HuH-7 (cell line): Measurements from ENCODE around the gene OBSCN.
"Not testable (repeated sequence)": the region's sequence is repeated elsewhere in the genome, so short reads cannot be mapped to it uniquely, and the experiment has no call there.

Experiments used
- DNase-seq: peaks from one replicate; pipeline ENCODE4 v3.0.0; 2011; ENCODE audit warnings: low spot score

The OBSCN gene

DNA sequence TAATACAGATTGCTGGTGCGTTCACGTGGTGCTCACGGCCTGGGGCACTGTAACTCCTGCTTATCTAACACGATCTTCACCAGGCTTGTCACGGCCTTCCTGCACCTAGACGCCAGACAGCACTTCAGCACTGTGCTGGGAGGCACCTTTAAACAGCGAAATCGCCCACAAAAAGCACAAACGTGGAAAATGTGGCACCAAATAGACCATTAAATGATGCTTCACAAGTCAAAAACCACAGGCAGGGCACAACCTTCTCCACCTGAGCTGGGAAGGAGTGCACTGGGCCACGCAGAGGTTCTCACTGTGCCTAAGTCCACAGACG is 22.2 kb upstream of the OBSCN start:
- no peak for DNase-seq

DNA sequence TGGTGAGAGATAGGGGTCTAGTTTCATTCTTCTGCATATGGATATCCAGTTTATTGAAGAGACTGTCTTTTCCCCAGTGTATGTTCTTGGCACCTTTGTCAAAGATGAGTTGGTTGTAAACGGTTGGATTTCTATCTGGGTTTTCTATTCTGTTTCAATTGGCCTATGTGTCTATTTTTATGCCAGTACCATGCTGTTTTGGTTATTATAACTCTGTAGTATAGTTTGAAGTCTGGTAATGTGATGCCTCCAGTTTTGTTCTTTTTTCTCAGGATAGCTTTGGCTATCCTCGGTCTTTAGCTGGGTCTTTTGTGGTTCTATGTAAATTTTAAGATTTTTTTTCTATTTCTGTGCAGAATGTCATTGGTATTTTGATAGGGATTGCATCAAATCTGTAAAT is 19.6 kb upstream of the OBSCN start:
- DNase-seq, result not testable (repeated sequence)

DNA sequence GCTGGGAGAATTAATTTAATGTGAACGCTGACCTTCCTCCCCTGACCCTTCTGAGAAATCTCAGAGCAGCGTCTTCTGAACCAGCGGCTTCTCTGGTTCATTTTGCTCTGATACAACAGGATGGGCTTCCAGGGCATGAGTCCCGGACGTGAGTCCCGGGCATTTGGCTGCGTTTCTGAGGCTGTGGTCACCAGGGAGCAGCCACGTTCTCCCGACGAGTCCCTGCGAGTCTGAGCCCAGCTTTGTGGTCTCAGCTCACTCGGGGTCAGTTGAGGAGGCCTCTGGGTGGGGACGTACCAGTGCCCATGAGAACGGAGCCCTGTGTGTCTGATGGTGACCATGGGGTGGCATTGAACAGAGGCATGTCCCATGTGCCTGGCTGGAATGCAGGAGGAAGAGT is 17.7 kb upstream of the OBSCN start:
- no peak for DNase-seq

DNA sequence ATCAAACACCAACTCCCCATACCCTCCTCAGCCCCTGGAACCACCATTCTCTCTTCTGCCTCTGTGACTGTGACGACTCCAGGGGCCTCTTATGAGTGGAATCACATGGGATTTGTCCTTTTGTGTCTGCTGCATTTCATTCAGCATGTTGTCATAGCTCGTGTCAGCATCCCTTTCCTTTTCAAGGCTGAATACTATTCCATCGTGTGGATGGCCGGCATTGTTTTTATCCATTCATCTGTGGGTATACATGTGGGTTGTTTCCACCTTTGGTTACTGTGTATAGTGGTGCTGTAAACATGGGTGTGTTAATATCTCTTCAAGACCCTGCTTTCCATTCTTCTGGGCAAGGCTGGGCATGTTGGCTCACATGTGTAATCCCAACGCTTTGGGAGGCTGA is 17.1 kb upstream of the OBSCN start:
- no peak for DNase-seq

DNA sequence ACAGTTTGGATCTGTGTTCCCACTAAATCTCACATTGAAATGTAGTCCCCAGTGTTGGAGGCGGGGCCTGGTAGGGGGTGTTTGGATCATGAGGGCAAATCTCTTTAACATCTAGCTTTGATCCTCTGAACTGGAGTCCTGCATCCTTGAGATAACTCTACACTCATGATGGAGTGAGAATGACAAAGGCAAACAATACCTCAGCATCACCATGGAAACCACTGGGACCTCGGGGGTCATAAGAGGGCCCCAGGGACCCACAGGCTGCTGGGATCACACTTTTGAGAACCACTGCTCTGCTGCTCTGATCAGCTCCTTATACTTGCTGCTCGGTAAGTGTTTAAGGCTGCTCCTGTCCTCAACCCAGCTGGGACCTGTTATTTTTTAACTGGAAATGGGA is 13.4 kb upstream of the OBSCN start:
- no peak for DNase-seq

DNA sequence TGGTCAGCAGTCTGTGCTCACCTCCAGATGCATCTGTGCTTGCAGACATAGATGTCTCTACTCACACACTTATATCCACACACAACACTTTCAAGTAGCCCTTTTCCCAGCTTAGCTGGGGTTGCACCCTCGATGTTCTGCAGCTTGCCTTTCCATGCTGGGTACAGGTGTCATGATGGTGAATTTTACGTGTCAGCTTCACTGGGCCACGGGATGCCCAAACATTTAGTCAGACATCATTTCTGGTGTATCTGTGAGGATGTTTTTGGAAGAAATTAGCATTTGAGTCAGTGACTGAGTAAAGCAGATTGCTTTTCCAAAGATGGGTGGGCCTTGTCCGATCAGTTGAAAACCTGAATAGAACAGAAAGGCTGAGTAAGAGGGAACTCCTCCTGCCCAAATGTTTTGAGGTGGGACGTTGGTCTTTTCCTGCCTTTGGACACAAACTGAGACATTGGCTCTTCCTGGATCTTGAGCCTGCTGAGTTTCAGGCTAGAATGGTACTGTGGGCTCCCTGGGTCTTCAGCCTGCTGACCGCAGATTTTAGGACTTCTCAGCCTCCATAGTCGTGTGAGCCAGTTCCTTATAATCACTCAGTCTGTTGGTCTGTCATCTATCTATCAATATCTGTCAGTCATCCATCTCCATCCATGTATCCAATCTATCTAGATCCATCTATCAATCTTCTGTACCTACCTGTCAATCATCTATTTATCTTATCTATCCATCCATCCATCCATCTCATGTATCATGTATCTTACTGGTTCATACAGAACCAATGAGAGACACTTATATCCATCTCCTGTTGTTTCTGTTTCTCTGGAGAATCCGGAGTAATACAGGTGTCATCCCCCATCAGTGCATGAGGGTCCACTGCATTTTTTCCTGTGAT is 12.7 kb upstream of the OBSCN start:
- no peak for DNase-seq

DNA sequence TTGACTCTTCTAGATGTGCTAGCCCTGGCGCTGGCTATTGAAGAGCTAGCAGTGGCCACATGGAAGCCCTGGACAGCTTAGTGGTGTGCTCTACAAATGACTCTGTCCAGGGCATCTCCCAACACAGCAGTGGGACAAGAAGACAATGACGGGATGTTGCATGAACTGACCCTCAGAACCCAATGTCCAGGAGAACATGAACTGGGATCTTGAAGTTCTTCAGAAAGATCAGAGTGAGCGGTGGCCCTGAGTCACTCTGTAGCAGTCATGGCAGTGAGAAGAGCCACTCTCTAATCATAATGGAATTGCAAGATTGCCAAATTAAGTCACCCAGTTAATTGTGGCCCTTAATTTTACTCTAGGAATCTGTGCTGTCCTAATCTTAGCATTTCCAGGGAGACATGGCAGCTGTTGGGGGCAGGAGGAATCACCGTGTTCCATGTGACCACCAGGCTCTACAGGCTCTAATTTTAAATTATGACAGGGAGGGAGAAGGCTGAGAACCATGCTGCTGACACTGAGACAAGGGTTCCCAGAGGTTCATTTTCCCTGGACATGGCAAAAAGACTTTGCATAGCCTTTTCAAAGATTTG is 10.2 kb upstream of the OBSCN start:
- no peak for DNase-seq

DNA sequence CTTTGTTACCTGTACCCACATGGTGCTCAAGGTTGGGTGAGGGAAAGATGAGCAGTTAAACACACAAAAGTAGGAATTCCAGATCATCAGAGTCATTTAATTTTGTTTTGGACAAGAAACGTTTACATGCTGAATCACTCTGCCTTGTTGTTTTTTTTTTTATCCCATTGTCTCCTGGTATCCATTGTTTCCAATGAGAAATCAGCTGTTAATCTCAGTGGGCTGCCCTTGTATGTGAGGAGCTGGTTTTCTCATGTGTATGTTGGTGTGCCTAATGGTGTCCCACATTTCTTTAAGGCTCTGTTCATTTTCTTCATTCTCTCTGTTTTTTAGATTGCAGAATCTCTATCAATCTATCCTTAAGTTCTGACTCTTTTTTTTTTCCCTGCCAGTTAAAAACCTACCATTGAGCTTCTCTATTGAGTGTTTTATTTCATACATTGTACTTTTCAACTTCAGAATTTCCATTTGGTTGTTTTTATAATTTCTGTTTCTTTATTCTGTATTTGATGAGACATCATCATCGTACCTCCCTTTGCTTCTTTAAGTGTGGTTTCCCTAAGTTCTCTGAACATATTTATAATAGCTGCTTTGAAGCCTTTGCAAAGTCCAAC is 8.8 kb upstream of the OBSCN start:
- DNase-seq, result no peak

DNA sequence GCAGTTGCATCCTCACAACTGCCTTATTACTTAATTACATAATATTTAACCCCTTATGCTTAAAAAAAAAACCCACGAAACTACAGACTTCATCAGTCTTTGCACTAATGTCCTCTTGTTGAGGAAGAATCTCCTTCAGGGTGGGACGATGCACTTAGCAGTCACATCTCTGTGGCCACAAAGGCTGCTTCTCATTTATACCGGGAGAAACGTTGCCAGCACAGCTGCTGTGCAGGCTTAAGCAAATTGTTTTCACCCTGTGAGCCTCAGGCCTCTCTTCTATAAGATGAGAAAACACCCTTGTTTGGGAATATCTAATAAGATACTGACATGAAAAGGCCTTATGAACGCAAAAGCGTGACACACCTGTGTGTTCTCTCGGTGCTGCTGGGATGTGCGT is 2.9 kb upstream of the OBSCN start:
- no peak for DNase-seq

DNA sequence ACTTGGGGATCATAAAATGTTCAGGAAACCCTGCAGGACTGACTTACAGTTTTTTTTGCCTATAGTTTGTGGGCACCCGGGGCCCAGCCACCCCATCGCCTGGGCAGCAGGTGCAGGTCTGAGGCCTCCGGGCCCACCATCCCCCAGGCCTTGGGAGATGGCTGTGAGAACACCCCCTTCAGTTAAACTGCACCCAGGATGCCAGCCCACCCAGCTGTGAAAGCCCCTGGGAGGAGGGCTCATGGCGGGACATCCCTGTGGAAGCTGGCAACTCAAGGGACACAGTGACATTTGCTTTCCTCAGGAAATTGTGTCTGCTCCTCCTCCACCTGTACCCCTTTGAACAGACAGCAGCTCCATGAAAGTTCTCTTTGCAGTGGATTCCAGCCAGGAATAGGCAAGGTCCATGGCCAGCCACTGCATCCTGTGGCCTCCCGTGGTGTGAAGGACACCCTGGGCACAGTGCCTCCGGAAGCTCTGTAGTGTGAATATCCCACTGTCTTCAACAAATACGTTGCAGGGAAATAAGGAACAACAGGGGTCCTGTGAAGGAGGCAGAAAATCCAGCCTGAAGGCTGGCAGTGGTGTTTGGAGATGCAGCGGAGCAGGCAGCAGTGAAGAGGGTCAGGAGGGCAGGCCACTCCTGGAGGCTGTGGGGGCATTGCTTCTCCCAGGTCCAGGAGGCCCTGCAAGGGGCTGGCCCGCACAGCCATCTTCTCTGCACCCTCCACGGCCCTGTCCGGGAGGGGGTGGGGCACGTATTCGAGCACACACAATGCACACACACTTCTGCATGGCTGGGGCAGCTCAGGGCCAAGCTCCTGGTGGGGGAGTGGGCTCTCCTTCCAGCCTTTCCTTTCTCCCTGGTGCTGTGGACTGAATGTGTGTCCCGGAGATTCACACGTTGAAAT is 2.1 kb upstream of the OBSCN start:
- DNase-seq, result no peak

DNA sequence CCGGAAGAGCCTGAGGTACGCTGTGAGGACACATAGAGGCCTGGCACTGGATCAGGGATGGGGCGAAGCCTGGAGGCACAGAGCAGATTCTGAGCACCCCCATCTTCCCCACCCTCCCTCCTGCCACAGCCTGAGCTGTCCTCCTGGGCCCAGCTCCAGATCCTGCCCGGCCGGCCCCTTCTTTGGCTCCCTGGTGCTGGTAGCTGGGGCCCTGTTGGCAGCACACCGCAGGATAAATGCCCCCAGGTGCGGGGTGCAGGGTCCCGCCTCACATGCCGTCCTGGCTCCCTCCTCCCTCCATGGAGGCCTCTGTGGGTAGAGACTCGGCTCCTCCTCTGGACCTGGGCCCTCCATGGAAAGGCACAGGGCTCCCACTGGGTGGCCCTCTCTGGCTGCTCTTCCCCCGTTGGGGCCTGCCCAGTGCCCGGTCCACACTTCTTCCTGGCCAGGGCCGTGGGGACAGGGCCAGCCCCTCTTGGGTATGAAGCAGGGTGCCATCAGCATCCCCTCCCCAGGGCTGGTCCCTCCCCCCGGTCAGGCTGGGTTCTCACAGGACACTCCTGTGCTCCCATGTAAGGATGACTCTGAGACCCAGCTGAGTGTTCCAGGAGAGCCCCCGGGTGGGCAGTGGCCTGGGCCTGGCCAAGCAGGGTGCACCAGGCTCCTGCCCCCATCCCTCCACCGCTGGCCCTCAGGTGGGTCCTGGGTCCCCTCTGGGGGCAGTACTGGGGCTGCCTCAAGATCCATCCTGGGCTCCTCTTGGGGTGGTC is 1.1 kb upstream of the OBSCN start:
- DNase-seq, result no peak

DNA sequence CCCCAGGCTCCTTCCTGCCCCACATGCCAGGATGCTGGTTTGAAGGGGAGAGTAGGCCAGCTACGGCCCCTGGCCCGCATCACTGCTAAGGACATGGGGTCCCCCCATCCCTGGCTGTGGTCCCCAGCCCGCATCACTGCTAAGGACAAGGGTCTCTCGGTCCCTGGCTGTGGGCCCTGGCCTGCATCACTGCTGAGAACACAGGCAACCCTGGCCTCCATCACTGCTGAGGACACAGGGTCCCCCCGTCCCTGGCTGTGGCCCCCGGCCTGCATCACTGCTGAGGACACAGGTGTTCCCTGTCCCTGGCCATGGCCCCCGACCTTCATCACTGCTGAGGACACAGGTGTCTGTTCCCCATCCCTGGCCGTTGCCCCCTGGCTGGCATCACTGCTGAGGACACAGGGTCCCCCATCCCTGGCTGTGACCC is 448 bp upstream of the OBSCN start:
- no peak for DNase-seq

DNA sequence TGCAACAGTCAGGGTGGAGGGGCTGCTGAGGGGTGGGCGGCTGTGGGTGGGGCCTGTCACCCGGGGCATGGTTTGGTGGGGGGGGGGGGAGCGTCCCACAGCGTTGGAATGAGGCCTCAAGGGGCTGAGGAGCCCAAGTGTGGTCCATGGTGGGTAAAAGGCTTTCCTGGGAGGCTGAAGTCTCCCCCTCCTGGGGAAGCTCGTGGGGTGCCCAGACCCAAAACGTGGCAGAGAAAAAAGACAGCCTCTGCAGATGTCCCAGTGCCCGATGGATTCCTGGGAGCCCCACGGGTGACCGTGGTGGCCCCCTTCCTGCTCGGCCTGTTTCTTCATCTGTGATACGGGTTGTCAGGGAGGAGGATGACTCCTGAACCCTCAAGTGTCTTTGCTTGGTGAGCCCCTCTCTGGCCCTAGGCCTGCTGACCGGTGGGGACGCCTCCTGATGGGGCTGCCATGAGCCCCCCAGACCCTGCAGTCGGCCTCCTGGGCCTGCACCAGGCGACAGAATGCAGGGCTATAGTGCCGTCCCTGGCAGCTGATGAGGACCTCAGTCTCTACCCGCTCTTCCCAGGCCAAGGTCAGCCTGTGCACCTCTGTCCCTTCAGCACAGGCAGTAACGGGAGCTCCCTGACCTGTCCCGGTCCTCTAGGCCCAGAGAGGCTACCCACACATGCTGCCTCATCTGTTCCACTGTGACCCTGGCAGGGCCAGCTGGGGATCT is 1.1 kb downstream of the OBSCN start:
- DNase-seq, result no peak

DNA sequence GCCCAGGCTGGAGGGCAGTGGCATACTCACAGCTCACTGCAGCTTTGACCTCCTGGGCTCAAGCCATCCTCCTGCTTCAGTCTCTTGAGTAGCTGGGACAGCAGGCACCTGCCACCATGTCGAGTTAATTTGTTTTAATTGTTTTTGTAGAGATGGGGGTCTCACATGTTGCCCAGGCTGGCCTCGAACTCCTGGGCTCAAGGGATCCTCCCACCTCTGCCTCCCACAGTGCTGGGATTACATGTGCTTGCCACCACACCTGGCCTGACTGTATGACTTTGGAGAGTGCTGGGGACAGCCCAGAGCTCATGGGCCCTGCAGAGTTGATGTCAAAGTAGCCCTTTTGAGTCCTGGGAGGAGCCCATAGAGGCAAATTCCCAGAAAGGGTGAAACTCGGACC is 1.8 kb downstream of the OBSCN start:
- no peak for DNase-seq

DNA sequence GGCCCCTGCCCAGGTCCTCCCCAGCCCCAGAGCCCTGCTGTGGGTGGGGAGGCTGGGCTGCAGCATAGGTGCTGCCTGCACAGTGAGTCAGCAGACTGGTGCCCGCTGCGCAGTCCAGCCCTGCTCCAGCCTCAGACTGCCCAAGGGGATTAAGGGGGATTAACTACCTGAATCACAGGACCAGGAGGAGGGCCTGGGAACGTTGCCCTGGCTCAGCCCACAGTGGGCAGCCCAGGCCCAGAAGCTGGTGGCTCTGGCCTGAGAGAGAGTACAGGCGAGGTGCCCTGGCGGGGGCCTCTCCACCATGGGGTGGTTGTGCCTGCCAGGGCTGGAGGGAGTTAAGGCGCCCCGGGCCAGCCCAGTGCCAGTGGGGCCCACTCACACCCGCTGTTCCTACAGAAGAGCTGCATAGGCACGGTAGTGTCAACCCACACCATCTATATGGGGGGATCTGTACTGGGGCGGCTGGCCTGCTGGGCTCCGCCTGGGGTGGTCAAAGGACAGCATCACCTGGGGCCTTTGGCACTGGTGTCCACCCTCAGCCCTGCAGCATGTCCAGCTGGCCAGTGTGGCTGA is 2.3 kb downstream of the OBSCN start:
- DNase-seq, result no peak

DNA sequence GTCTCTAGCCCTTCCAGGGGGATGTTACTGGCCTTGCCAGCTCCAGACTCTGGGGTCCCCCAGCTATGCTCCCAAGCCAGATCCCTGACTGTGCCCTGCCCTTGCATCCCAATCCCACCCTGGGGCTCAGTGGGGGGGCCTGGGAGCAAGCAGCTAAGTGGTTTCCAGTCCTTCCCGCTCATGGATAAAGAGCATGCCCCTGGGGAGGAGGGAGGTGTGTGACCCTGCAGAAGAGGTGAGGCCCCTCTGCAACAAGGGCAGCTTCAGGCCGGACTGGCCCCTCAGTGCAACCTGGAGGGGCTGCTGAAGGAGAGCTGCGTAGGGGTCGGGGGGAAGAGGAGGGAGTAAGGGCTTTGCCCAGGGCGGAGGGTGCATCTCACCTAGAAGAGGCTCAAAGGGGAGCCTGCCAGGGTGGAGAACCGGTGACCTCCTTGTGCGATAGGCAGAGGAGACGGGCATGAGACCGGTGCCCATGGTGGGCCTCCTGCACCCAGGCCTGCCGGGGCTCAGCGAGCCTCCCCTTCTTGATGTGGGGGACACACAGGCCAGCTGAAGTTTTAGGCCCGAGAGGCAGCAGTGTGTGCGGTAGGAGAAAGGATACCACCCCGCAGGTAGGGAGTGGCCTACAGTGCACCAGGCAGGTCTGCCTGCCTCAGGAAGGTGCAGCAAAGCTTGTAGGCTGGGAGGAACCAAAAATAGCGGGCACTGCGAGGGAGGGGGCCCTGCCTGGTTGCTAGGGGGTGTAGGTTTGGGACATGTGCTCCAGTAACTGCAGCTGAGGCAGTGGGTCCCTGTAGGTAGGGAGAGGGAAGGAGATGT is 3.1 kb downstream of the OBSCN start:
- no peak for DNase-seq

DNA sequence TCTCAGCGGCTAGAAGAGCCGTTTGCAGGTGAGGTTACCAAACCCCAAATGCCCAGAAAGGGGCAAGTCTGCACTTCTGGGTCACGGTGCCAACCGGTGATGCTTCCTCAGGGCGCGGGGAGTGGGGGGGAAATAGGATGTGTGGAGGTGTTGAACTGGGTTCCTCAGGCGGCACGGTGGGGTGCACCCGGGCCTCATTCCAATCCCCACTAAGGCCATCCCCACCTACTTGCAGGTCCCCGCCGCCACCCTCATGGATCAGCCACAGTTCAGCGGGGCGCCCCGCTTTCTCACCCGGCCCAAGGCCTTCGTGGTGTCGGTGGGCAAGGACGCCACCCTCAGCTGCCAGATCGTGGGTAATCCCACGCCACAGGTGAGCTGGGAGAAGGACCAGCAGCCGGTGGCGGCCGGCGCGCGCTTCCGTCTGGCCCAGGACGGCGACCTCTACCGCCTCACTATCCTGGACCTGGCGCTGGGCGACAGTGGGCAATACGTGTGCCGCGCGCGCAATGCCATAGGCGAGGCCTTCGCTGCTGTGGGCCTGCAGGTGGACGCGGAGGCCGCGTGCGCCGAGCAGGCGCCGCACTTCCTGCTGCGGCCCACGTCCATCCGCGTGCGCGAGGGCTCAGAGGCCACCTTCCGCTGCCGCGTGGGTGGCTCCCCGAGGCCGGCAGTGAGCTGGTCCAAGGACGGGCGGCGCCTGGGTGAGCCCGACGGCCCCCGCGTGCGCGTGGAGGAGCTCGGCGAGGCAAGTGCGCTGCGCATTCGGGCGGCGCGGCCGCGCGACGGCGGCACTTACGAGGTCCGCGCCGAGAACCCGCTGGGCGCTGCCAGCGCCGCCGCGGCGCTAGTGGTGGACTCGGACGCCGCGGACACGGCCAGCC is 3.9 kb downstream of the OBSCN start:
- no peak for DNase-seq

DNA sequence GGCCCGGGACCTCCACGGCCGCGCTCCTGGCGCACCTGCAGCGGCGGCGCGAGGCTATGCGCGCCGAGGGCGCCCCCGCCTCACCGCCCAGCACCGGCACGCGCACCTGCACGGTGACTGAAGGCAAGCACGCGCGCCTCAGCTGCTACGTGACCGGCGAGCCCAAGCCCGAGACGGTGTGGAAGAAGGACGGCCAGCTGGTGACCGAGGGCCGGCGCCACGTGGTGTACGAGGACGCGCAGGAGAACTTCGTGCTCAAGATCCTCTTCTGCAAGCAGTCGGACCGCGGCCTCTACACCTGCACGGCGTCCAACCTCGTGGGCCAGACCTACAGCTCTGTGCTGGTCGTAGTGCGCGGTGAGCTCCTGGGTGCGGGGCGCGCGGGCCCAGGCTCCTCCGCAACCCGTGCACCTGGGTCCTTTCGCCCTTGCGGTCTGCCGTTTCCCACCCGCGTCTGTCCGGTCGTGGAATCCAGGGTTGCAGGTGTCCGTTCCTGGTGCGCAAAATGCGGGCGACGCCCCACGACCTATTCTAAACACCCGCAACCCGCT is 4.6 kb downstream of the OBSCN start:
- DNase-seq, result no peak
